ENCODE measurements around the gene USH2A.

Gene USH2A, protein sequence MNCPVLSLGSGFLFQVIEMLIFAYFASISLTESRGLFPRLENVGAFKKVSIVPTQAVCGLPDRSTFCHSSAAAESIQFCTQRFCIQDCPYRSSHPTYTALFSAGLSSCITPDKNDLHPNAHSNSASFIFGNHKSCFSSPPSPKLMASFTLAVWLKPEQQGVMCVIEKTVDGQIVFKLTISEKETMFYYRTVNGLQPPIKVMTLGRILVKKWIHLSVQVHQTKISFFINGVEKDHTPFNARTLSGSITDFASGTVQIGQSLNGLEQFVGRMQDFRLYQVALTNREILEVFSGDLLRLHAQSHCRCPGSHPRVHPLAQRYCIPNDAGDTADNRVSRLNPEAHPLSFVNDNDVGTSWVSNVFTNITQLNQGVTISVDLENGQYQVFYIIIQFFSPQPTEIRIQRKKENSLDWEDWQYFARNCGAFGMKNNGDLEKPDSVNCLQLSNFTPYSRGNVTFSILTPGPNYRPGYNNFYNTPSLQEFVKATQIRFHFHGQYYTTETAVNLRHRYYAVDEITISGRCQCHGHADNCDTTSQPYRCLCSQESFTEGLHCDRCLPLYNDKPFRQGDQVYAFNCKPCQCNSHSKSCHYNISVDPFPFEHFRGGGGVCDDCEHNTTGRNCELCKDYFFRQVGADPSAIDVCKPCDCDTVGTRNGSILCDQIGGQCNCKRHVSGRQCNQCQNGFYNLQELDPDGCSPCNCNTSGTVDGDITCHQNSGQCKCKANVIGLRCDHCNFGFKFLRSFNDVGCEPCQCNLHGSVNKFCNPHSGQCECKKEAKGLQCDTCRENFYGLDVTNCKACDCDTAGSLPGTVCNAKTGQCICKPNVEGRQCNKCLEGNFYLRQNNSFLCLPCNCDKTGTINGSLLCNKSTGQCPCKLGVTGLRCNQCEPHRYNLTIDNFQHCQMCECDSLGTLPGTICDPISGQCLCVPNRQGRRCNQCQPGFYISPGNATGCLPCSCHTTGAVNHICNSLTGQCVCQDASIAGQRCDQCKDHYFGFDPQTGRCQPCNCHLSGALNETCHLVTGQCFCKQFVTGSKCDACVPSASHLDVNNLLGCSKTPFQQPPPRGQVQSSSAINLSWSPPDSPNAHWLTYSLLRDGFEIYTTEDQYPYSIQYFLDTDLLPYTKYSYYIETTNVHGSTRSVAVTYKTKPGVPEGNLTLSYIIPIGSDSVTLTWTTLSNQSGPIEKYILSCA (N-terminal part only)

DNA sequence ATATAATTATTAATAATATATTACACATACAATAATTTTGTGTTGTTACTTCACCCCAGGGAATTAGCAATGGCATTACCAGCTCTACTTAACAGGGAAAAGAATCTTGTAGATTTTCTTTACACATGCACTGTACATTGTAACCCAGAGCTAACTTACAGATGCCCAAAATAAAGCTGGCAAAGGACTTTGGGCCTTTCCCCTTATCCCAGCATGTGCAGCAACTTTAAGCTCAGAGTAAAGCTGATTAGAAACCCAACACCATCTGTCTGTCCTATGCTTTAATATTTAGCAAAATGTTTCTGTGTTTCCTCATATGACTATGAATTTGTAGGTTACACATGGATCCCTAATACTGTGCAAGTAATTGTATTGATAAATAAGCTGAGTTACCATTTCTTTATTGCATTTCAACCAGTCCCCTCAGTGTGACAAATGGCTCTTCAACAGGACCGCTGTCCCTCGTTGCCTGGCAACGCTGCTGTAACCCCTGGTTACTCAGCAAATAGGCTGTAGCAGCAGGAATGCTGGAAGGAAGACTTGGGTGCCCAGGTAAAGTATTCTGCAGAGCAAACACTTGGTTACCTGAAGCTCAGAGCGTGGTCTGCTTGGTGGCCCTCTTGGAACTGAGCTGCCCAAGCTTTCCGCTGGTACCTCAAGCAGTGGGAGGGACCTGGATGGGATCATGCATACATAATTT, at the start of gene USH2A:
TSS of gene USH2A (minus strand) at position 628 of the 700 bp plus-strand sequence. CDS start 1,112 bp downstream, outside the sequence.
- no peak for DNase-seq

- no peak for DNase-seq
Observed at GRCh38 chr1:216466162-216466801, 43.0 kb upstream of the USH2A start.

- DNase-seq, result no peak
Observed at GRCh38 chr1:216464489-216464888, 41.2 kb upstream of the USH2A start.

DNA sequence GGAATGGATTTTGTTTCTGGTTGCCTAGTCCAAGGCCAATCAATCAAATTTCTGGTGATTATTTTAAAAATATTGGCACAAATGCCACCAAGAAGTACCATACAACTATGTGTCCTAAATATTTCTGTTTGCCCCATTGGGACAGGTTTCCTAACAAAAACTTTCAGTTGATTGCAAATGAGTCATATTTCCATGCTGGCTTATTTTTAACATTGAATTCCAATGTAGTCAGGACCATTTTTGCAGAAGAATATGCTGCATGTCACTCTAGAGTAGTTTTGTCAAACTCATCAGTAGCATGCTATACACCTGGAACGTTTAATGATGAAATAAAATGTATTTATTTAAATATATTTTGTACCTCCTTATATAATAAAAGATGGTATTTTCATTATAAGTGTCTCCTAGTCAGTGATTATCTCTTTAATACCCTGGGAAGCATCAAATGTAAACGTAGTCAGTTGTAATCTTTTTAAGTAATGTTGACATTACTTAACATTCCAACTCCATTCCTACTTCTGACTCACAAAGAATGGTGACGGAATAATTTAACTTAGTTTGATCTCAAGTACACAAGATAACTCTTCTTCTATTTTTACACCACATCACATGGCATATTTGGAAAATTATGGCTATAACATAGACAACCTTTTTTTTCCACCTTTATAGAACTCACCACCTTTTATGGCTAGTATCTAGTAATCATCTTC, 39.0 kb upstream of the USH2A start:
- no peak for DNase-seq

- no peak for DNase-seq
Observed at GRCh38 chr1:216461466-216461865, 38.2 kb upstream of the USH2A start.

- no peak for DNase-seq
Observed at GRCh38 chr1:216459651-216460207, 36.5 kb upstream of the USH2A start.

DNA sequence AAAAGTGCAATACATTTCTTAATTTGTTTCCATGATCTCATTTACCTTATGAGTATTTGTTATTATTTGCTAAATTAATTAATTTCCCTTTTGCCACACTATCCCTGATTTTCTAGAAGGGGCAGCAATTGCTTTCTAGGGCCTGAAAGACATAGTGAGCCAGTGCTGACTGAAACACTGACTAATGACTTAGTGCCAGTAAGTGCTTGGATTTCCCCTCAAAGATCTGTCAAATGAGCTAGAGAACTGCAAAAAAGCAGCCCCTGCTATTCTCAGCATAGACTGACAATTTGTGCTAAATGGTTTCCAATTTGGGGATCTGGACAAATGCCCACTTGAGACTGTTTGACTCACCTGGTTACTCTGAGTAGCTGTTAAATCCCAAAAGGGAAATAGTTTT, 35.6 kb upstream of the USH2A start:
- no peak for DNase-seq

DNA sequence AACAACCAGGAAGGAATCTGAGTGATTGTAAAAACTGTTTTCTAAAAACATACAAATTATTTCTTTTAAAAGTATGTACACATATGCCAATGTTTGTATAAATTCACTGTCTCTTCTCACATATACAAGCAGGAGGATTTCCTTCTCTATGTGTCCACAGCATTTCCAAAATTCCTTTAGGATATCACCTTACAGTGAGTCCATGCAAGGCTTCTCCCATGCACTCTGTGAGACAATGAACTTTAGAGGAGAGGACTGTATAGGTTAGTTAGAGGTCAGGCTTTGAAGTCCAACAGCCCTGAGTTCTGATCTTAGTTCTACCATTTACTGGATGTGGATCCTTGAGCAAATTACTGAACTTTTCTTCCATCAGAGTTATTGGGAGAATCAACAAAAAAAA, 34.1 kb upstream of the USH2A start:
- no peak for DNase-seq

DNA sequence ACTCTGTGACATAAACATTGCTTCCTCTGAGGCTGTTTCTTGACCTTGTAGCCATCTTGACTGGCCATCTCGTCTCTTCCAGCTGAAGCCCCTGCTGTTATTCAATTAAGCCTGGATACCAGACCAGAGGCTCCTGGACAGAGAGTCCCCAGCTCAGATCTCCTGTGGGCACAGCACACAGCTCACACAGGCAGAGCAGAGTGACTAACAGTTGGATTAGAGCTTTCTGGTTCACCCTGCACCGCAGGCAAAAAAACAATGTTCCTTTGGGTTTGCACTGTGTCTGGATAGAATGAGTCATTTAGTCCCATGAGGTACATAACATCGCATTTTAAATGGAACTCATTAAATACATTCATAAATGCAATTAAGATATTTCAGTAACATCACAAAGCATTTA, 33.4 kb upstream of the USH2A start:
- DNase-seq, result no peak

- no peak for DNase-seq
Observed at GRCh38 chr1:216453777-216454176, 30.5 kb upstream of the USH2A start.

GRCh38 chr1:216450227-216450626, 27.0 kb upstream of the USH2A start:
- DNase-seq, result no peak

DNA sequence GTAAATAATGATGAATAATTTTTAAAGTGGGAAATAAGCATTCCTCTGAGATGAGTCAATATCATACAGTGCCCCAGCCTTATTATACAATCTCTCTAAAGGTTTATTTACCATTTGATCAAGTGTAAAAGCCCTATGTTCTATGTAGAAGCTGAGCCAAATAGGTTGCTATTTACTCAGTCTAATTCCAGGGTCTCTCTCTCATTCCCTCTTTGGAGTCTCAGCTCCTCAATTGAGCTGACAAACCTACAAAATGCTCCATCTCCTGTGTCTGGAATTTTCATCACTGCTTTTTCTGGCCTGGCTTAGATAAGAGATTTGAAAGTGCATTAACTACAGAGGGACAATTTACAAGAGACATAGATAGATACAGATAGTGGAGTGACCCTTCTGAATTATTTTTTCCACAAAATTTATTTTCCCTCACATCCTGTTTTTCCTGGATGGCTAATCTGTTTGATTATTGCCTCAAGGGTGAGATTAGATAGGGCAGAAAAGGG, 24.8 kb upstream of the USH2A start:
- no peak for DNase-seq

- DNase-seq, result no peak
Observed at GRCh38 chr1:216437603-216438002, 14.4 kb upstream of the USH2A start.

DNA sequence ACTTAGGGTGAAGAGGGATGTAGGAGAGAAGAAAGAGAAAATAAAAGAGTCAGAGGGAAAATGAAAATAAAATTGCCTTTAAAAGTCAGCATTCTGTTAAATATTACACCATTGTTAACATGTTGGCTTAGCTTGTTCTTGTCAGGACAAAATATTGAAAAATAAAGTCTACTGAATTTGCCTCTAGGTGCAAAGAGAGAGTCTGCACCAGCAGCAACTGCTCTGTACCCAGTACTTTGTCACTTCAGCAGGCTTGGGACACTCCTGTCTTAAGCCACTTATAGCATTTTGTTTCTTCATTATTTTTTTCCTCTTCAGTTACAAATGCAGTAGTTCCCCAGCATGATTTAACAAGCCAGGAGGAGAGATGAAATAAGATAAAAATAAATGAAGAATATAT, 11.0 kb upstream of the USH2A start:
- no peak for DNase-seq

DNA sequence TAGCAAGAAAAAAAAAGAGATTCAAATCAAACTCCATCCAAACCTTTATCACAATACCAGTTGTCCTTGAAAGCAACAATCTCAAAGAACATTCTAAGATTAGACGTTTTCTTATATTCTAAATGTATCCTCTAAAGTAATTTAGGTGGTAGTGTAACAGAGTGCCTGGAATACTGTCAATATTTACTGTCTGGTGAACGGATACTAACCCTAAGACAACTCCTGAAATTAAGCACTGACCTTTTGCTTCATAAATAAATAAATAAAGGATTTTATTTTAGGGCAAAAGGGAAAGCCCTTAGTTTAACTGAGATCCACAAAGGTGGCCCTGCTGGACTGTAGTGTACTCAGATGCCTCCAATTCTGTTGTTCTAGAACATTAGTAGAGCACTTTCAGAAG, 9.9 kb upstream of the USH2A start:
- no peak for DNase-seq

- DNase-seq, result no peak
Observed at GRCh38 chr1:216430744-216431143, 7.5 kb upstream of the USH2A start.

- no peak for DNase-seq
Observed at GRCh38 chr1:216425577-216425976, 2.3 kb upstream of the USH2A start.

GRCh38 chr1:216420746-216421145, 2.5 kb downstream of the USH2A start:
- DNase-seq, result no peak

GRCh38 chr1:216420263-216420662, 3.0 kb downstream of the USH2A start:
- no peak for DNase-seq

DNA sequence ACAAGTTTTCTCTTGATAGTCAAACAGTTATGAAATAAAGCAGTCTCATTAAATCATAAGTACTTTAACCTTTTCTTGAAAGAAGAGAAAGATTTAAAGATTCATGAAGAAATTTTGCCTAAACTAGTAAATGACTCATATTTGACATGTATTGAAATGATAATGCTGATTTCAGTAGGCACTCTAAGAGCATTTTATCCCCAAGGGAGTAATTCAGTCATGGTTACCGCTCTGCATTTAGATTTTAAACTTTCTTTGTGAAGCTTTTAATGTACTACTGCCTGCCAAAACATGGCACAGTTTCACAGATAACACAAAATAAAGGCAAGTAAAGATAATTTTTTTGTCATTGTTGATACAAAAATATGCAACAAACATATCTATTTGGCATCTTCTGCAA, 6.8 kb downstream of the USH2A start:
- DNase-seq, result no peak

DNA sequence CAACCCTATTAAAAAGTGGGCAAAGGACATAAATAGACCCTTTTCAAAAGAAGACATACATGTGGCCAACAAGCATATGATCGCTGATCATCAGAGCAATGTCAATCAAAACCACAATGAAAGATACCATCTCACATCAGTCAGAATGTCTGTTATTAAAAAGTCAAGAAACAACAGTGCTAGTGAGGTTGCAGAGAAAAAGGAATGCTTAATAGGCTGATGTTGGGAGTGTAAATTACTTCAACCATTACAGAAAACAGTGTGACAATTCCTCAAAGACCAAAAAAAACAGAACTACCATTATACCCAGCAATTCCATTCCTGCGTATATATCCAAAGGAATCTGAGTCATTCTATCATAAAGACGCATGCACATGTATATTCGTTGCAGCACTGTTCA, 13.2 kb downstream of the USH2A start:
- DNase-seq, result no peak
